OCI-LY3 (cell line): Measurements from ENCODE around the gene ZNF518A.

Experiments
- H2AFZ ChIP-seq: fragments of 200-600, 300-600 bp; shearing (Covaris generic); 2 replicates; pipeline ENCODE4 v1.6.0; 2014; ENCODE audit warnings: antibody characterized with exemption, low read depth, low read length
- H3K27ac ChIP-seq: fragments of 200-600, 300-600 bp; sonication (generic); 2 replicates; pipeline ENCODE4 v1.5.1; 2014; ENCODE audit warnings: mild to moderate bottlenecking, low read length, moderate library complexity, mixed read lengths
- H3K27me3 ChIP-seq: fragments of 200-600, 300-600 bp; sonication (generic); 2 replicates; pipeline ENCODE4 v1.6.1; 2014; ENCODE audit warnings: low read depth, low read length, mixed read lengths
- H3K36me3 ChIP-seq: fragments of 200-600, 300-600 bp; sonication (generic); replicated peaks from 2 replicates; pipeline ENCODE3; 2014; ENCODE audit warnings: low read depth, low read length, mixed read lengths
- H3K4me1 ChIP-seq: fragments of 300-600, 200-600 bp; sonication (generic); 2 replicates; pipeline ENCODE4 v1.6.1; 2014; ENCODE audit warnings: low read length, mixed read lengths
- H3K4me2 ChIP-seq: fragments of 200-600, 300-600 bp; sonication (generic); 2 replicates; pipeline ENCODE4 v1.6.1; 2014; ENCODE audit warnings: low read length, mixed read lengths
- H3K4me3 ChIP-seq: fragments of 300-600, 200-600 bp; sonication (generic); 2 replicates; pipeline ENCODE4 v1.5.1; 2014; ENCODE audit warnings: antibody characterized with exemption, mild to moderate bottlenecking, low read length, moderate library complexity
- H3K79me2 ChIP-seq: fragments of 300-600, 200-600 bp; shearing (Covaris generic); 2 replicates; pipeline ENCODE4 v1.6.1; 2014; ENCODE audit warnings: mild to moderate bottlenecking, low read length, mixed read lengths
- H3K9ac ChIP-seq: fragments of 300-600, 200-600 bp; shearing (Covaris generic); 2 replicates; pipeline ENCODE4 v1.6.0; 2014; ENCODE audit warnings: mild to moderate bottlenecking, low read length, moderate library complexity
- H3K9me3 ChIP-seq: fragments of 200-600, 300-600 bp; shearing (Covaris generic); 2 replicates; pipeline ENCODE4 v1.6.1; 2014; ENCODE audit warnings: low read length, mixed read lengths; ENCODE audit not compliant: insufficient read depth
- H4K20me1 ChIP-seq: fragments of 200-600, 300-600 bp; sonication (generic); 2 replicates; pipeline ENCODE4 v1.6.1; 2016; ENCODE audit warnings: low read length, mixed read lengths; ENCODE audit not compliant: insufficient read depth
- EZH2phosphoT487 ChIP-seq: fragments of 200-600 bp; shearing (Covaris generic); IDR thresholded peaks from 2 replicates; pipeline ENCODE4 v1.6.1; 2018; ENCODE audit warnings: antibody characterized with exemption, mixed run types, low read depth
- TF ChIP-seq, protein P1 (sequence below): fragments of 200-600, 300-600 bp; sonication (generic); IDR thresholded peaks from 2 replicates; pipeline ENCODE4 v1.5.1; 2014; ENCODE audit warnings: antibody characterized with exemption, low read length, low read depth

ZNF518A gene

DNA sequence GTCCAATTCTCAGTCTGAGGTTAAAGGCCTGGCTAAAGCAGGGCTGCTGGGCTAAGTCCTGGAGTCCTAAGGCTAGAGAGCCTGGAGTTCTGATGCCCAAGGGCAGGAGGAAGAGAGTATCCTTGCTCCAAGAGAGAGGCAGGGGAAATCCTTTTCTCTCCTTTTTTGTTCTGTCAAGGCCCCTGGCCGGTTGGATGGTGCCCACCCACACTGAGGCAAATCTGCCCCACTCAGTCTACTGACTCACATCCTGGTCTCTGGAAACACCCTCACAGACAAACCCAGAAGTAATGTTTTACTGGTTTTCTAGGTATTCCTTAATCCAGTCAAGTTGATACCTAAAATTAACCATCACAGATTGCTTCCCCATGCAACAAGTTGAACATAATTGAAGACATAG, 23.0 kb downstream of the ZNF518A start:
- Histone ChIP-seq H3K36me3 (peaks cover 60% of the 10 kb centered on the region), H2AFZ (no peak overlapping the region), H3K9me3 (no peaks in the 10 kb centered on the region), H3K4me3 (no peak overlapping the region), H4K20me1 (no peaks in the 10 kb centered on the region), H3K27me3 (no peaks in the 10 kb centered on the region), H3K27ac (no peak overlapping the region), H3K79me2 (no peaks in the 10 kb centered on the region), H3K4me1 (peaks cover 40% of the 10 kb centered on the region), H3K4me2 (no peak overlapping the region), H3K9ac (no peak overlapping the region)
- TF ChIP-seq EZH2phosphoT487 = no peak
- TF ChIP-seq, protein P1, sequence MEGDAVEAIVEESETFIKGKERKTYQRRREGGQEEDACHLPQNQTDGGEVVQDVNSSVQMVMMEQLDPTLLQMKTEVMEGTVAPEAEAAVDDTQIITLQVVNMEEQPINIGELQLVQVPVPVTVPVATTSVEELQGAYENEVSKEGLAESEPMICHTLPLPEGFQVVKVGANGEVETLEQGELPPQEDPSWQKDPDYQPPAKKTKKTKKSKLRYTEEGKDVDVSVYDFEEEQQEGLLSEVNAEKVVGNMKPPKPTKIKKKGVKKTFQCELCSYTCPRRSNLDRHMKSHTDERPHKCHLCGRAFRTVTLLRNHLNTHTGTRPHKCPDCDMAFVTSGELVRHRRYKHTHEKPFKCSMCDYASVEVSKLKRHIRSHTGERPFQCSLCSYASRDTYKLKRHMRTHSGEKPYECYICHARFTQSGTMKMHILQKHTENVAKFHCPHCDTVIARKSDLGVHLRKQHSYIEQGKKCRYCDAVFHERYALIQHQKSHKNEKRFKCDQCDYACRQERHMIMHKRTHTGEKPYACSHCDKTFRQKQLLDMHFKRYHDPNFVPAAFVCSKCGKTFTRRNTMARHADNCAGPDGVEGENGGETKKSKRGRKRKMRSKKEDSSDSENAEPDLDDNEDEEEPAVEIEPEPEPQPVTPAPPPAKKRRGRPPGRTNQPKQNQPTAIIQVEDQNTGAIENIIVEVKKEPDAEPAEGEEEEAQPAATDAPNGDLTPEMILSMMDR = no peak

DNA sequence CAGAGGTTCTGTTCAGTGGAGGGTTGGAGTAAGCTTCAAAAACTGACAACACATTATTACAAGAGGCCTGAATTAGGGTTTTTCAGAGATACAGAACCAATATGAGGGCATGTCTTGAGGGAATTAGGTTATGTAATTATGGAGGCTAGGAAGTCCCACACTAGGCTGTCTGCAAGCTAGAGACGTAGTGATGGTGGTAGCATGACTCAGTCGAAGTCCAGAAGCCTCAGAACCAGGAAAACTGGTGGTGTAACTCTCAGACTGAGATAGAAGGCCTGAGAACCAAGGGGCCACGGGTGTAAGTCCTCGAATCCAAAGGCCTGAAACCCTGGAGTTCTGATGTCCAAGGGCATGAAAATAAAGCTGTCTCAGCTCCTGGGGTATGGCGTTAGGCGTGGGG, 35.6 kb downstream of the ZNF518A start:
- no peak overlapping the region for H3K4me3 ChIP-seq
- no peaks in the 10 kb centered on the region for H3K79me2 ChIP-seq
- no peaks in the 10 kb centered on the region for H3K27me3 ChIP-seq
- TF ChIP-seq, protein P1 = no peak
- TF ChIP-seq EZH2phosphoT487 = no peak
- peaks cover 13% of the 10 kb centered on the region; the same call in 1 of the 2 replicates for H3K9me3 ChIP-seq
- H3K36me3 ChIP-seq = peaks cover 34% of the 10 kb centered on the region
- H2AFZ ChIP-seq = no peak overlapping the region
- H3K9ac ChIP-seq = no peak overlapping the region
- peaks cover 5% of the 10 kb centered on the region; the same call in 1 of the 2 replicates for H3K4me1 ChIP-seq
- H3K4me2 ChIP-seq = no peak overlapping the region
- no peak overlapping the region for H3K27ac ChIP-seq
- H4K20me1 ChIP-seq = no peaks in the 10 kb centered on the region

DNA sequence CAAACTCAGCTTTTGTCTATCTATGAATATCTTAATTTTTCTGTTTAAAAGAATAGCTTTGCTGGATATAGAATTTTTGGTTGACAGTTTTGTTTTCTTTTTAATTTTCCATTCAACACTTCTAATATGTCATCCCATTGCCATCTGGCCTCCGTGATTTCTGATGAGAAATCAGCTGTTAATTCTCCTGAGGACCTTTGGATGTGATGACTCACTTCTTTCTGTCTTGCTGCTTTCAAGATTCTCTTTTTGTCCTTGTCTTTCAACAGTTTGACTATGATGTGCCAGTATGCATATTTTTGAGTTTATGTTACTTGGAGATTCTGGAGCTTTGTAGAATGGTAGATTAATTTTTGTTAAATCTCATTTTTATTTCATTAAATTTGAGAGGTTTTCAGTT, 38.4 kb downstream of the ZNF518A start:
- Histone ChIP-seq H3K4me3 (no peak overlapping the region), H2AFZ (no peak overlapping the region), H3K4me2 (no peak overlapping the region), H3K27ac (no peak overlapping the region), H3K36me3 (peaks cover 22% of the 10 kb centered on the region), H3K79me2 (no peaks in the 10 kb centered on the region), H3K9ac (no peak overlapping the region), H3K4me1 (peaks cover 8% of the 10 kb centered on the region; the same call in 1 of the 2 replicates), H4K20me1 (no peaks in the 10 kb centered on the region), H3K9me3 (peaks cover 17% of the 10 kb centered on the region; the same call in 1 of the 2 replicates), H3K27me3 (no peaks in the 10 kb centered on the region)
- TF ChIP-seq, protein P1 = no peak

DNA sequence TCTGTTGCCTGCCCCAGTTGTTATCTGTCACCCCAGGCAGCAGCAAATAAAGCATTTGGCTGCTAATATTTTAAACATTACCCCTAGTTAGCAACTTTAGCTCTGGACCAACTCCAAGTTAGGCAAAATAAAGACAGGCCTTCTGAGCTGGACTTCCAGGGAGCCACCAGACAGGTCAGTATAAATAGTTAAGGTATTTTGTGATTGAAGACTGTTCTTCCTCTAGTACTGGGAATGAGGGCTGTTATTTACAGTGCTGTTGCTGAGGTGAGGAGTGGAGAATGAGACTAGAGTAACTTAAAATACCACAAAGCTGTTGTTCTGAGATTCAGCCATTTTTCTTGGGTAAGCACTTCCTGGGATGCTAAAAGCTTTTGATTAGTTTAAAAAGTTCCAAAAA, 40.1 kb downstream of the ZNF518A start:
- Histone ChIP-seq H3K36me3 (peaks cover 14% of the 10 kb centered on the region), H3K4me3 (no peak overlapping the region), H3K4me2 (no peak overlapping the region), H2AFZ (no peak overlapping the region), H3K9ac (no peak overlapping the region), H4K20me1 (no peaks in the 10 kb centered on the region), H3K4me1 (peaks cover 8% of the 10 kb centered on the region; the same call in 1 of the 2 replicates), H3K27me3 (no peaks in the 10 kb centered on the region), H3K27ac (no peak overlapping the region), H3K79me2 (no peaks in the 10 kb centered on the region), H3K9me3 (peaks cover 23% of the 10 kb centered on the region; the same call in 1 of the 2 replicates)
- TF ChIP-seq, protein P1 = no peak
- TF ChIP-seq EZH2phosphoT487 = no peak
